HG02798 (cell line): ENCODE measurements around the gene RPL37A.

ENCODE experiments used
- ATAC-seq: cut with Tn5 transposase; IDR thresholded peaks from one replicate; pipeline ENCODE4 v1.9.1; 2021; ENCODE audit warnings: mild to moderate bottlenecking; ENCODE audit not compliant: unreplicated experiment, poor library complexity

Gene RPL37A

DNA sequence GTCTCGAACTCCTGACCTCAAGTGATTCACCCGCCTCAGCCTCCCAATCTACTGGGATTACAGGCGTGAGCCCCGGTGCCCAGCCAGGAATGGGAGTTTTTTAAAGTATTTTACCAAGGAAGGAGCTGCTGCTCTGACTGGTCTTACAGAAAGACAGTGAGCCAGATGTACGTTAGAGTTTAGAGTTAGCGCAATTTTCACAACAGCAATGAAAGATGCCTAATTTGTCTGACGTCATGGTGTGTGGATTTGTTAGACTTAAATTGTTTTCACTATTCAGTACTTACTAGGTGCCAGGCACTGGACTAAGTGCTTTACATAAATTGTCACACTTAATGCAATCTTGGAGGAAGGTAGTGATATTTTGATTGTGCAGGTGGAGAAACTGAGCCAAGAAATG lies 12.4 kb upstream of the RPL37A start:
- ATAC-seq, result no peak

DNA sequence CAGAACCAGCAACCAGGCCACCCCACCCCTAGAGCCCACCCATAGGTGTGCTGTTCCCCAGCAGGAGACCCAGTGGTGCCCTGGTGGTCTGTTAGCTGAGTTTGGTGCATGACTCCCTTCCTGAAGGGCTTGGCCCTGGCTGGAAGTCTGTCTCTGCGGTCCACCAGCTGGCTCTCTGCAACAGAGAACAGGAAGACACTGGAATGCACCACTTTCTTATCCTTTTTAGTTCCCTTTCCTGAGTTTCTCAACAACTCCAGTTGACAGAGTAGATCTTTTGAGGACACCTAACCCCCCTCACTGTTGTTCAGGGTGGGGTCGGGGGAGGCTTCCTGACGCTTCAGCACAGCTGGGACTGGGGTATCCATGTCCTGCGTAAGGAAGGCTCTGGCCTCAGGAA lies 11.9 kb upstream of the RPL37A start:
- no peak for ATAC-seq

DNA sequence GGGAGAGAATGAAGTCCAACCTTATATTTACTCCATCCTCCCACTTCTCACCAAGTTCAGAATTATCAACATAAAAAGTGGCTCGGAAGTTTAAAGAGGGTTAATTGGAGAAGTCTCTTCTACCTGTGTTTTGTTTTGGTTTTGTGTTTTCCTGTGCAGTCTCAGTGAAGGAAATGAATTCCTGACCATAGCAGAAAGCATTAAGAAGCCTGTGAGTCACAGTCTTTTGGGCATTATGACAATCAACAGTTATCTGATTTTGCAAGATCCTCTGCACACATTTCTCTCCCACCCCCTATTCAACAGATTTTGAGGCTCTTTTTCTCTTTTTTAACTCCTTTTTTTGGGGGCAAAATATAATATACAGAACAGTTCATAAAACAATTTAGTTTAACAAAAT lies 8.6 kb upstream of the RPL37A start:
- no peak for ATAC-seq

DNA sequence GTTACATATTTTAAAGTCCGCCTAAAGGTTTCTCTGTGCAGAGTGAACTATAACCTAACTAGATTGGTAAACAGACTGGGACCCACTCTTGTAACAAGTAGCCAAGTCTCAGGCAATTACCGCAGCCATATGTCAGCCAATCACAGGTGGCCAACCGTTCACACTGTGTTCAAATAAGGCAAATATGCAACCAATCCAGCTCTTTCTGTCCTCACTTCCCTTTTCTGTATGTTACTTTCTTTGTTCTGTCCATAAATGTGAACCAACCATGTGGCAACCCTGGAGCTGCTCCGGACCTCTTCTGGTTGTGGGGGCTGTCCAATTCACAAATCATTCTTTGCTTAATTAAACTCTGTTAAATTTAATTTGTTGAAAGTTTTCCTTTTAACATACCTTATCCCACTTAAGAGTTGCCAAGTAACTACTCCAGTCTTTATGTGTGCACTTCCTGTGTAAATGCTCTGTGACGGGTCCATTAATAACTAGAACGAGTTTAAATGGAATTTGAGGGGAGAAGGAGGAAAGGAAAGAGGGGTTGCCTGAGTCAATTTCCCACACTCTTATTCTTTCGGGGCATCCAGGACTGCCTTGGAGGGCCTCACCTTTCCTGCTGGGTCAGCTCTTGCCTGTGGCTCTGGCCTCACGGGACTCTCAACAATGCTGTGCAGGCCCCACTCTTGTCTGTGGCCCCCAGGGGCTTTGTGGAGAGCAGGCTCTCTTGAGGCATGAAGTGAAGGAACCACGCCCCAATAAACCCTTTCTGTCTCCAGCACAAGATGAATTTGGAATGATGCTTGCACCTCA lies 6.6 kb upstream of the RPL37A start:
- peak; percentile 97 for ATAC-seq

DNA sequence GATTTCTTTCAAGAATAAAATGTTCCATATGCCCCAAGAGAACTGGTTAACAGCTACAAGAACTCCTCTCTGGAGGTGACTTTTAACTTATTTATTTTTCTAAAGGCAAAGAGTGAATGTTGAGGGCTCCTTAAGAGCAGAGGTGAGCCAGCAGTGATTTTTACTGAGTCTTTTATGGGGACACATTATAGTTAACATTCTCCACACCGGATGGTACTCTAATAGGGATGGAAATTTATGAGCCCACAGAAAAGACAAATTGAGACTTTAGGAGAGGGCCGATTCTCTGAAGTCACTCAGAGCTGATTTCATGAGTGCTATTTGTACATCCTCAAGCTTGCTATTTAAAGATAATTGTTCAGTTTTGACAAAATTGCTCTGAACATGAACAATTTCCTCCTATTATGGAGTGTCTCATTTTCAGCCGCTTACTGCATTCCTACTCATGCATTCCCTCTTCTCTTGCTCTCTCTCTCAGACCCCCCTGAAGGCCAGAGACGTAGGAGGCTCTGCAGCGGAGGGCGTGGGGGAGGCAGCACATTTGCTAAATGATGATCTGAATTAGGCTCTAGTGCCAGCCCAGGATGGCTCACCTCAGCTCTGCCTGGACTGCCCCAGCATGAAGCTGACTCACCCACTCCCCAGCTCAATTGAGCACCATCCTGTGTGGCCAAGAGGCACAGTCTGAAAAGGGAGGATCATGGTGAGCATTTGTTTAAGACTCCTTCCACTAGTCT lies 5.9 kb upstream of the RPL37A start:
- no peak for ATAC-seq

DNA sequence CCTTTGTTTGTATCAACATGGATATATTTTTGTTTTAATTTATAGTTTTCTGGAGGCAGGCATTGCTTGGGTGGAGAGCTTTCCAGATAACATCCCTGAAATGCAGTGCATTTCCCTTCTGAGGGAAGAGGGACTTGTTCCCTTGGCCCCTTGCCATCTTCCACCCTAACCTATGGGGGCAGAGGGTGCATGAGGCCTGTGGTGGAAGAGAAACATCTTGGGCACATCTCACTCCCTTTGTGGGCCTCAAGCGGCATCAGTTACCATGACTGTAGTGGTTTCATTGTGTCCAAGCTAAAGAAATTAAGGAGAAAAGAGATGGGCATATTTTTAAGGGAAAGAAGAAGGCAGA lies 5.3 kb upstream of the RPL37A start:
- ATAC-seq, result no peak

DNA sequence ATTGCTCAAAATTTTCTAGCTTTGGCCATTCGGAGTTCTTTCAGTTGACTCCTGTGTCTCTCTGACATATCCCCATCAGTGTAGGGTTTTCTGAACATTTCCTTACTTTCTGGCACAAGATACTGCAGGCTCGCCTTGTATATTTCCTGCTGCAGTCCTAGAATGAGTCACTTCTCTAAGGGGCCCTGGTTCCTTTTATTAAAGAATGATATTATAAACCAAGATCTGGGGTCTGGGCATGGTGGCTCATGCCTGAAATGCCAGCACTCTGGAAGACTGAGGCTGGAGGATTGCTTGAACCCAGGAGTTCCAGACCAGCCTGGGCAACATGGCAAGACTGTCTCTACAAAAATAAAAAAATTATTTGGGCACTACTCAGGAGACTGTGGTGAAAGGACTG lies 3.0 kb upstream of the RPL37A start:
- ATAC-seq, result no peak

DNA sequence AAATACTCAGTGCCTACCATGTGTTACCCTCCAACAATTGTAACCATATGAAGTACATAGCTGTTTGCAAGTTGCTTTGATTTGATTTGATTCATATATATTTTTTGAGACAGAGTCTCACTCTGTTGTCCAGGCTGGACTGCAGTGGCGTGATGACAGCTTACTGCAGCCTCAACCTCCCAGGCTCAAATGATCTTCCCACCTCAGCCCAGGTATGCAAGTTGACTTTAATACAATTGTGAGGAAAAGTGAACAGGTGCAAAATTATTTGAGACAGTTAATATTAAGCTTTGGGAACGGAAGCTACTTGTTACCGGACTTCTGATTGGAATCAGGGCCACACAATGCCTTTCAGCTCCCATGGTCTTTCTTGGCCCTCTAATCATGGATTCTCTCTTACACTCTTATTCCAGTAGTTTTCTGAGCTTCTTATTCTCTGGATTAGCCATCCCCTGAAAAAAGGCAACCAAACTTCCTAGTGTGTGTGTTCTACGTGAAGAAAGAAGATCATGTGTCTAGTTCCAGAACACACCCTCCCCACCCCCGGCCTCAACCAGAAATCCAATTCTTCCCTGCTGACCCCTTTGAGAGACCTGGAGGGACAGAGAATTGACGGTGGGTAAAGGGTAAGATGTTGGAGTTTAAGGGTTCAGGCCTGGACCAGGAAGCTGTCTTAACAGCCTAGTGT lies 1.1 kb upstream of the RPL37A start:
- no peak for ATAC-seq

DNA sequence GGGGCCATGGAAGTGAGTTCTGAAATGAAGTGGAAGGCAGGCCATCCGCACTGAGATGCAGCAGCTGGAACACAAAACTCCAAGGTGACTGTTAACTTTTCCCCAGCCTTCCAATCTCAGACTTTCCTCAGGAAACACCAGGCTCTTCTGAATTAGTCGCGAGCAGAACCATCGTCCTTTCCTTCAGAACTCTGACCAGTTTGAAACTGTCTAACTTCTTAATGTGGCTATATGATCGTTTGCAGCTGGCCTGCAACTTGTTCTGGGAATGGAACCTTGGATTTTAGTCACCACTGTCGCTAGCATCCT lies 620 bp upstream of the RPL37A start:
- ATAC-seq, result no peak

DNA sequence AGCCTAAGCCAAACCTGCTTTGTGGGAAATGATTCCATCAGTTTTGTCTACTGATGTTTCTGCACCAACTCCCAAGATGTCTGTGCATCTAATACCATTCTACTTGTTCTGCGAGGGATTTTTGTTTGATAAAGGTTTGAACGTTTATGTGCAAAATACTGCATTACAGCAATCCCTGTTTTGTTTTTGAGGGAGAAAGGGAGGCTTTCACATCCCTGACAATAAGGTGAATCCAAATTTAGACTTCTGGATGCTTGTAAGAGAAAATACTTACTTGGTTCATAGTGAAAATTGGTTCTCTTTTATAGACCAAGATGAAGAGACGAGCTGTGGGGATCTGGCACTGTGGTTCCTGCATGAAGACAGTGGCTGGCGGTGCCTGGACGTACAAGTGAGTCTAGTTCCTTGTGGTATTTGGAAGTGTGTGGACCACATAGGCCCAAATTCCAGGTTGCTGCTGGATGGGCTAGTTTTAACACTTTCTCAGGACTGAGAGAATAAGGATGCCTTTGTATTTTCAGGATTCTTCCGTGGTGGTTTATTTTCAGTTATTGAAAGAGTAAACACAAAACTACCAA lies 1.1 kb downstream of the RPL37A start:
- ATAC-seq, result no peak

DNA sequence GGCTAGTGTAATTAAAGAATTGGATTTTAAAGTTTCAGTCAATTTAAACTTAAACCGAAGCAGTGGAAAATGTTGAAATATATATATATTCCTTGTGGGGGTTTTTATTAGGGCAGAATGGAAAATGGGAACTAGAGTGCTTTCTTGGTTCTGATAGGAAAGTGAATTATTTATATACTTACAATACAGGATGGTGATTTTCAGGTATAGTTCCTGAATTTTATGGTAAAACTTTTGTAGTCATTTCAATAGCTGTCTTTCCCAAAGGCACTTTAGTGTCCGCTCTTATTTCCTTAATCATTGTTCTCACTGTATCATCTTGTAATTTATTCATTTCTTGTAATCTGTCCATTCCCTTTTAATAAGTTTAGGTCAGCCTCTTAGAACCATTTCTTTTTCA lies 1.9 kb downstream of the RPL37A start:
- no peak for ATAC-seq

DNA sequence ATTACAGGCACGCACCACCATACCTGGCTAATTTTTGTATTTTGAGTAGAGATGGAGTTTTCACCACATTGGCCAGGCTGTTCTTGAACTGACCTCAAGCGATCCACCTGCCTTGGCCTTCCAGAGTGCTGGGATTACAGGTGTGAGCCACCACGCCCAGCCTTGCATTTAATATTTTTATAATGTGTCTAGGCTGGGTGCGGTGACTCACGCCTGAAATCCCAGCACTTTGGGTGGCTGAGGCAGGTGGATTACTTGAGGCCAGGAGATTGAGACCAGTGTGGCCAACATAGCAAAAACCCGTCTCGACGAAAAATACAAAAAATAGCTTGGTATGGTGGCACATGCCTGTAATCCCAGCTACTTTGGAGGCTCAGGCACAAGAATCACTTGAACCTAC lies 3.2 kb downstream of the RPL37A start:
- ATAC-seq, result no peak

DNA sequence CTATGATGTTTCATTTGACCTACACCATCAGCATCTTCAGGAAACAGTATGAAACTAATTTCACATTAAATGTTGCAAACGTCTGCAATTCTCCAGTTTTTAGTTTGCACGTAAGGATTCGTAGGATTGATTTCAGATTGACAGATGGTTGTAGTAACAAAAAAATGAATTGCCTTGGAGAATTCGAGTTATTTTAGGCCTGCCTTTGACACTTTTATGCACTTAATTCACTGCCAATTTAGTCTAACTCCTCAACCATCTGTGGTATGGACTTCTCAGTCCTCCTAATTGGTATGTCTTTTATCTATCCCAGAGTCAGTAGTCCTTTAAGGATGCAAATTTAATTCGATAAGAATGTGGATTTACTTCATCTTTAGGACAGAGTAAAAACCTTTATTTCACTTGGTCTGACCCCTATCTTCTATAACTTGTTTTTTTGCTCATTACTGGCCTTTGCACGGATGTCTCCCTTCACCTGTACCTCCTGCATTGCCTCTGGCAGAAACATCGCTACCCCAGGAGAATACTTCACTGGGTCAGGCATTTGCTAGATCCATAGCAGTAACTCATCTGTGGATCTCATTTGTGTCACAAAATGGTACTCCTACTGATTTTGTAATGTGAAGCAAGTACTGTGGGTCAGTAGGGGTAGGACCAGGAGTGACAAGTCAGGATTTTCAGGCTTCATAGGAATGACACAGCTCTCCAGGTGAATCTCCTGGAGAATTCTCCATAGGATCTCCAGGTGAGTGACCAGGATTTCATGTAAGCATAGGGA lies 3.9 kb downstream of the RPL37A start:
- no peak for ATAC-seq

DNA sequence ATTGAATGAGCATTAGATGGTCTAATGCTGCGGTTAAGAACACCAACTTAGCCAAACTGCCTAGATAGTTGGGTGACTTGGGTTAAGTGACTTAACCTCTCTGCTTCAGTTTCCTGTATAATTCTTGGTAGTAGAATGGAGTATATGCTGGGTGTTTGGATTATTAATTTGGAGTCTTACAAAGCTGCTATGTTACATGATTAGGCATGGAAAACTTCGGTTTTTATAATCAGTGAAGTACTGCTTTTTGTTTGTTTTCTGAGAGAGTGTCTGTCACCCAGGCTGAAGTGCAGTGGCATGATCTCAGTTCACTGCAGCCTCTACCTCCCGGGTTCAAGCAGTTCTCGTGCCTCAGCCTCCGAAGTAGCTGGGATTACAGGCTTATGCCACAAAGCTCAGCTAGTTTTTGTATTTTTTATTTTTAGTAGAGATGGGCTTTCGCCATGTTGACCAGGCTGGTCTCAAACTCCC lies 4.5 kb downstream of the RPL37A start:
- ATAC-seq, result no peak

DNA sequence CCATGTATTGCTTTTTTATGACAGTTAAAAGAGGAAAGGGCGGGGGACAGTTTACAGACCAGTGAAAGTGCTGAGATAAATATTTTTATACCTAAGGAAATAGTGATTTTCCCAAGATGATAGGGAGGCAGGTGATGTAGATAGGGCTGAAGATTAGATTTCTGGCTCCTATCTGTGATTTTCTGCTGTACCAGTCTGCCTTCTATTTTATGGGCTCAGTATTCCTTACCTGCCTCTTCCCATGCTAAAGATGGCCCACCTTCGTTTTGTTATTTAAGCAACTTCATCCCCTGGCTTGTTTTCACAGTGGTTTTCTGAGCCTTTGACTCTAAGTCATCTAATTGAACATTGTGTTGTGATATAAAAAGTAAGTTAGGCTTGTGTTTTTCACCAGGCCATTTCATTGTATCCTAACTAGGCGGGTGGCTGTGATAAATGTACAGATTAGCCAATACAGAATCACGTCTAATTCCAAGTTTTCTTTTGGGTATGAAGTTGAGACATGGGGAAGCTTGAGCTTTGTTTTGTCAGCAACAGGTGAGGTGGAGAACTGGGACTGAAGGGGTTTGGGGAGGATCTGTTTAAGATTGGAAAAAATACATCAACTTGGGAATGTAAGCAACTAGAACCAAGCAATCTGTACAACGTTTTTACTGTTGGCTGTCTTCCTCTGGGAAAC lies 5.2 kb downstream of the RPL37A start:
- ATAC-seq, result no peak

DNA sequence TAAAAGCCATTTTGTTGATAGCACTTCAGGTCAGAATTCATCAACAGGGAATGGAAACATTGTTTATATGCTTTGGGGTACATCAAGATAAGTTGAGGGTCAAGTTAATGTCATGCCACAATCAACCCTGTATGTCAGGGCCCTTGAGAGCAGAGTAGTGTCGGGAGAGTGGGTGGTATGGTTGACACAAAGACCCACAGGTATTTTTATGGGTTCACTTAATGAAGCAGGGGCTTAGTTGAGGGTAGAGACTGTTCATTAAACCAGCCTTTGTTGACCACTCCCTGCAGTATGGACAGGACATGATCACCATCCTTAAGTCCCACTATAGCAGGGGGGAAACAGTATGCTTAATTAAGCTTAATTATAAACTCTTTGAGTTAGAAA lies 5.7 kb downstream of the RPL37A start:
- no peak for ATAC-seq

DNA sequence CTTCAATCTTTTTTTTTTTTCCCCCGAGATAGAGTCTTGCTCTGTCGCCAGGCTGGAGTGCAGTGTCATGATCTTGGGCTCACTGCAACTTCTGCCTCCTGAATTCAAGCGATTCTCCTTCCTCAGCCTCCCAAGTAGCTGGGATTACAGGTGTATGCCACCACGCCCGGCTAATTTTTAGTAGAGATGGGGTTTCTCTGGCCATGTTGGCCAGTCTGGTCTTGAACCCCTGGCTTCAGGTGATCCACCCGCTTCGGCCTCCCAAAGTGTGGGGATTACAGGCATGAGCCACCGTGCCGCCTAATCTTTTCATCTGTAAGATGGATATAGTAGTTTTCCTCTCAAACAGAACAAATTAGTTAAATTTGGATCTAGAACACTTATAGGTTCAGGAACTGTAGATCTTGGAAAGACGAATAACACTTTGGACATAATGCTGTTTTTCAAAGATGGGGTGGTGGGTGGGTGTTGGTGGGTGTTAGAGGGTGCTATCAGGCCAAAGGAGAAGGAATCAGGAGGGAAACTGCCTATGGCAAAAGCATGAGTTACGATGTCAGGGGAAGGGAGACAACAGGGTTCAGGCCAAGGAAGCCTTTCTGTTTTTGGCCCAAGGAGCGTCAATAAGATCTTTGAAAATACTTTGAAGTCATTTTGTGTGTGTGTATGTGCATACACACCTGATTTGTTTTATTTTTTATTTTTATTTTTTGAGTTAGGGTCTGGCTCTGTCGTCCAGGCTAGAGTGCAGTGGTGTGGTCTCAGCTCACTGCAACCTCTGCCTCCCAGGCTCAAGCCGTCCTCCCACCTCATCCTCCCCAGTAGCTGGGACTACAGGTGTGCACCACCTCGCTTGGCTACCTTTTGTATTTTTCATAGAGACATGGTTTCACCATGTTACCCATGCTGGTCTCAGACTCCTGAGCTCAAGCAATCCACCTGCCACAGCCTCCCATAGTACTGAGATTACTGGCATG lies 6.8 kb downstream of the RPL37A start:
- ATAC-seq, result no peak

DNA sequence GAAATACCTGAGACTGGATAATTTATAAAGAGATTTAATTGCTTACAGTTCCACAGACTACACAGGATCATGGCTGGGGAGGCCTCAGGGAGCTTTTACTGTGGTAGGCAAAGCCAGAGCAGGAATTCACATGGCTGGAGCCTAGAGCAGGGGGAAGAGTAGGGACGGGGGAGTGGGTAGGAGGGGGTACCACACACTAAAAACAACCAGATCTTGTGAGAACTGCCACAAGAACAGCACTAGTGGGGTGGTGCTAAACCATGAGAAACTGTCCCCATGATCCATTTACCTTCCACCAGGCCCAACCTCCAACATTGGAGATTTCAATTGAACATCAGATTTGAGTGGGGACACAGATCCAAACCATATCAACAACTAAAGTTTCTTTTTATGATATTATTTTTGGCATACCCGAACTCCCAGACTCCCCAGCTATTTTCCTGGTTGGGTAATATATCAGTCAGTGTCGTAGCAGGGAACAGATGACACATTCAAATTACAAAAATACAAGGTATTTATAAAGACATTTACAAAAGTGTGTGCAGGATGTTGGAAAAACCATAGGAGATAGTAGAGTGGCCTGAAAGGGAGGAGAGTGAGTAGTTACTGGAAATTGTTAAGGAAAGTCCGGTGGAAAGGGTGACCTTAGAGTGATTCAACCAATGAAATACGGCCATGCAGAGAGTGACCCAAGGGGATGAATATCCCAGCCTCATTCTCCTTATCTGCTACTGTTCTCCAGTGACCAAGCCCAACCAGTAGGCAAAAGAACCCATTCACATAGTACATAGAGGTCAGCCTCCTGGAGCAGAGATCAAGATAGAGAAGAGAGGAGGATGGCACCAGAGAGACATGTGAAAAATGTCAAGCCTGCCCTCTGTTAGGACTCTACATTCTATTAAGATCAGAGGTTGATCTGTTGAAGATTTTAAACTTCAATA lies 8.8 kb downstream of the RPL37A start:
- ATAC-seq, result no peak
